GM18870 (cell line): ENCODE results near the gene PREX1.

ENCODE experiments used
- ATAC-seq: cut with Tn5 transposase; IDR thresholded peaks from one replicate; pipeline ENCODE4 v1.9.1; 2021; ENCODE audit warnings: moderate library complexity; ENCODE audit not compliant: unreplicated experiment

Gene PREX1

GRCh38 chr20:48685300-48685699 is 142.5 kb downstream of the PREX1 start:
- no peak for ATAC-seq

- ATAC-seq, result no peak
These were observed 143.2 kb downstream of the PREX1 start for GRCh38 chr20:48684501-48685041.

GRCh38 chr20:48683467-48684175 is 144.2 kb downstream of the PREX1 start:
- ATAC-seq, result no peak

GRCh38 chr20:48682529-48683363 is 145.1 kb downstream of the PREX1 start:
- ATAC-seq, result no peak

- ATAC-seq, result no peak
These were observed 145.8 kb downstream of the PREX1 start for GRCh38 chr20:48681873-48682426.

- no peak for ATAC-seq
These were observed 146.5 kb downstream of the PREX1 start for GRCh38 chr20:48681201-48681872.

GRCh38 chr20:48680650-48681049 is 147.1 kb downstream of the PREX1 start:
- no peak for ATAC-seq

- no peak for ATAC-seq
These were observed 148.2 kb downstream of the PREX1 start for GRCh38 chr20:48679599-48679998.

GRCh38 chr20:48679011-48679410 is 148.8 kb downstream of the PREX1 start:
- no peak for ATAC-seq

GRCh38 chr20:48678421-48678820 is 149.4 kb downstream of the PREX1 start:
- ATAC-seq, result no peak

GRCh38 chr20:48676795-48677460 is 150.9 kb downstream of the PREX1 start:
- no peak for ATAC-seq

- ATAC-seq, result no peak
These were observed 151.7 kb downstream of the PREX1 start for GRCh38 chr20:48676125-48676524.

- no peak for ATAC-seq
These were observed 153.3 kb downstream of the PREX1 start for GRCh38 chr20:48674461-48674860.

- ATAC-seq, result no peak
These were observed 154.3 kb downstream of the PREX1 start for GRCh38 chr20:48673507-48673906.

- no peak for ATAC-seq
These were observed 155.5 kb downstream of the PREX1 start for GRCh38 chr20:48672324-48672723.

- no peak for ATAC-seq
These were observed 156.7 kb downstream of the PREX1 start for GRCh38 chr20:48671141-48671540.

- no peak for ATAC-seq
These were observed 157.7 kb downstream of the PREX1 start for GRCh38 chr20:48669946-48670605.

GRCh38 chr20:48668451-48668946 is 159.3 kb downstream of the PREX1 start:
- no peak for ATAC-seq

- no peak for ATAC-seq
These were observed 159.8 kb downstream of the PREX1 start for GRCh38 chr20:48667889-48668413.

- no peak for ATAC-seq
These were observed 160.3 kb downstream of the PREX1 start for GRCh38 chr20:48667481-48667880.
